ENCODE results near the gene TLL1.

DNA sequence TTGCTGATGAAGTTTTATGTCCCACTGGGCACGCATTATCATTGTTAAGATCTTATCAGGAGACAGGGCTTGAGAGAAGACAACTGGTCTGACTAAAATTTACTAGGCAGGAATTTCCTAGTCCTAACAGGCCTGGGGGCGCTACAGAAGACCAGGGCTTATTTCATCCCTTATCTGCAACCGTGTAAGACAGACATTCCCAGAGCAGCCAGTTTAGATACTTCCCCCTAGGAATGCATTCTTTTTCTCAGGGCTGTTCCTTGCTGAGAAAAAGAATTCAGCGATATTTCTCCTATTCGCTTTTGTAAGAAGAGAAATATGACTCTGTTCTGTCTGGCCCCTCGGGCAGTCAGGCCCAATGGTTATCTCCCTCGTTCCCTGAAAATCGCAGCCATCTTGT lies 93.8 kb downstream of the TLL1 start:
- TF ChIP-seq, protein P1, sequence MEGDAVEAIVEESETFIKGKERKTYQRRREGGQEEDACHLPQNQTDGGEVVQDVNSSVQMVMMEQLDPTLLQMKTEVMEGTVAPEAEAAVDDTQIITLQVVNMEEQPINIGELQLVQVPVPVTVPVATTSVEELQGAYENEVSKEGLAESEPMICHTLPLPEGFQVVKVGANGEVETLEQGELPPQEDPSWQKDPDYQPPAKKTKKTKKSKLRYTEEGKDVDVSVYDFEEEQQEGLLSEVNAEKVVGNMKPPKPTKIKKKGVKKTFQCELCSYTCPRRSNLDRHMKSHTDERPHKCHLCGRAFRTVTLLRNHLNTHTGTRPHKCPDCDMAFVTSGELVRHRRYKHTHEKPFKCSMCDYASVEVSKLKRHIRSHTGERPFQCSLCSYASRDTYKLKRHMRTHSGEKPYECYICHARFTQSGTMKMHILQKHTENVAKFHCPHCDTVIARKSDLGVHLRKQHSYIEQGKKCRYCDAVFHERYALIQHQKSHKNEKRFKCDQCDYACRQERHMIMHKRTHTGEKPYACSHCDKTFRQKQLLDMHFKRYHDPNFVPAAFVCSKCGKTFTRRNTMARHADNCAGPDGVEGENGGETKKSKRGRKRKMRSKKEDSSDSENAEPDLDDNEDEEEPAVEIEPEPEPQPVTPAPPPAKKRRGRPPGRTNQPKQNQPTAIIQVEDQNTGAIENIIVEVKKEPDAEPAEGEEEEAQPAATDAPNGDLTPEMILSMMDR (IDR thresholded peaks at IDR 0.05) = no peak
- TF ChIP-seq EP300 (IDR thresholded peaks at IDR 0.05) (no peak), POLR2A (IDR thresholded peaks at IDR 0.05) (no peak)
